GM18868 (cell line): ENCODE measurements around the gene RNF19B.

Experiments used
- ATAC-seq: cut with Tn5 transposase; IDR thresholded peaks from one replicate; pipeline ENCODE4 v1.9.1; 2021; ENCODE audit warnings: mild to moderate bottlenecking, moderate library complexity; ENCODE audit not compliant: unreplicated experiment

Gene RNF19B

GRCh38 chr1:32903991-32904785 is 60.4 kb downstream of the RNF19B start:
- no peak for ATAC-seq

- no peak for ATAC-seq
These were observed 62.1 kb downstream of the RNF19B start for GRCh38 chr1:32902535-32902920.

- ATAC-seq: no peak
These were observed 62.6 kb downstream of the RNF19B start for GRCh38 chr1:32901823-32902534.

- no peak for ATAC-seq
These were observed 63.4 kb downstream of the RNF19B start, which contains the start of gene TMEM54 for GRCh38 chr1:32900956-32901822. Gene TMEM54, minus strand, starts transcription at chr1:32901389. Its CDS starts 151 bp downstream, at chr1:32901238.

GRCh38 chr1:32900371-32900955 is 64.1 kb downstream of the RNF19B start:
- no peak for ATAC-seq

GRCh38 chr1:32899586-32900296 is 64.9 kb downstream of the RNF19B start:
- no peak for ATAC-seq

- no peak for ATAC-seq
These were observed 65.7 kb downstream of the RNF19B start for GRCh38 chr1:32898958-32899357.

- no peak for ATAC-seq
These were observed 66.6 kb downstream of the RNF19B start for GRCh38 chr1:32898056-32898455.

GRCh38 chr1:32897082-32898049 is 67.2 kb downstream of the RNF19B start:
- no peak for ATAC-seq

GRCh38 chr1:32896451-32896850 is 68.2 kb downstream of the RNF19B start:
- ATAC-seq: no peak

- no peak for ATAC-seq
These were observed 69.0 kb downstream of the RNF19B start for GRCh38 chr1:32895325-32896215.

- ATAC-seq: no peak
These were observed 69.9 kb downstream of the RNF19B start for GRCh38 chr1:32894681-32895080.

- ATAC-seq: no peak
These were observed 70.5 kb downstream of the RNF19B start for GRCh38 chr1:32894019-32894600.

GRCh38 chr1:32893198-32894018 is 71.2 kb downstream of the RNF19B start:
- no peak for ATAC-seq

GRCh38 chr1:32892368-32893197 is 72.0 kb downstream of the RNF19B start:
- no peak for ATAC-seq

- ATAC-seq: no peak
These were observed 73.0 kb downstream of the RNF19B start for GRCh38 chr1:32891630-32892029.
